Fibroblast of lung (primary cell): ENCODE data around the gene ITGB7.

ENCODE experiments used
- CTCF ChIP-seq, 2 donors: IDR thresholded peaks in 1 of 2; conservative IDR thresholded peaks in 1 of 2; 1 replicate in 1 of 2; 2 replicates in 1 of 2; pipeline ENCODE4 v1.5.1; 2011 to 2012; ENCODE audit warnings: low read length in 2 of 2, control low read depth in 1 of 2, inconsistent platforms in 1 of 2, low read depth in 1 of 2, mild to moderate bottlenecking in 1 of 2
- EZH2 ChIP-seq: IDR thresholded peaks from 2 replicates; pipeline ENCODE4 v1.5.1; 2012; ENCODE audit warnings: low read length, control low read depth, mild to moderate bottlenecking; ENCODE audit errors: missing control alignments

- TF ChIP-seq CTCF (conservative IDR thresholded peaks at IDR 0.05 in 1 of 2, IDR thresholded peaks at IDR 0.05 in 1 of 2; ENCODE audit: low read depth in 1 of 2, low read length in 2 of 2), result no peak
- TF ChIP-seq EZH2, result no peak
These were observed 45.7 kb downstream of the ITGB7 start for GRCh38 chr12:53161119-53161911.
